Measurements from ENCODE around the gene PAPPA.

- no peak for TF ChIP-seq CTCF (conservative IDR thresholded peaks at IDR 0.05; ENCODE audit: low read length)
- TF ChIP-seq EZH2phosphoT487 (IDR thresholded peaks at IDR 0.05; ENCODE audit: borderline replicate concordance, low read depth, low read length) = no peak
These were observed 230.3 kb downstream of the PAPPA start for GRCh38 chr9:116383936-116384335.
